Left hindlimb (tissue), 1 donor: ENCODE results near the gene TOLLIP.
"Not testable (repeated sequence)": the region's sequence is repeated elsewhere in the genome, so short reads cannot be mapped to it uniquely, and the experiment has no call there.

Experiments used
- DNase-seq: peaks from one replicate; pipeline ENCODE4 v3.0.0-alpha.2; 2018

TOLLIP gene

DNA sequence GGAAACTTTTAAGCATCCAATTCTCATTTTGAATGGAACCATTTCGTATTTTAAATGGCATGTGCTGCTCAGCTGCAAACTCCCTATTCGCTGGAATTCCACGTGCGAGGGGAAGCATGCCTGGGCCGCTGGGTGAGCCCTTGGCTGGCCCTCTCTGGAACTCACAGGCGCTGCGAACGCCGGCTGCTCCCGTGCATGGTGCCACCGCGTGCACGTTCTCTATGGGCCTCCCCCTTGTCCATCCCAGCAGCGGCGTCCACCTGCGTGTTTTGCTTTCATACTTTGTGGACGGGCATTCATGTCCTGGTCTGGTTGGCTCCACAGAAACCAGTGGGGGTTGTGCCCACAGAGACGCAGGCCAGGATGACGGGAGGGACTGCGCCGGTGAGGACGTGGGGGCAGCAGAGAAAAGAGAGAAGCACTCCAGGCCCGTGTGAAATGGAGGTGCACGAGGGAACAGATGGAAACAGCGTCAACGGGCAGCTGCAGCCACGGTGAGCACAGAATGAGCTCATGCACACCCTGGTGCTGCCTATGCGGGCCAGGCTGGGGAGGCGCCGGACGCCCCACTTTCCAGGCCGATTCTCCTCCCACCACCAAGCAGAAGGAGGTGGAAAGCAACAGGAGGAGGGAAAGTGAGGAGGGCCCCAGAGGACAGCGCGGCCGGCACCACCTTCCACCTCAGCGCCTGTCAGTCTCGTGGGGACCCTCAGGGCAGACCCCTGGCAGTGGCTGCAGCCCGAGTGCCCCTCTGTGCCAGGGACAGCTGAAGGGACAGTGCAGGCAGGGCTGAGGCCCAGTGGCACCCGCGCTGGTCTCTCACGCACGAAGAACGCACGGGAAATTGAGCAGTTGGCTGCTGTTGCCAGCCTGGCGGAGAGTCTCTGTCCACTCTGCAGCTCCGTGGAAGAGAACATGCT lies 29.1 kb downstream of the TOLLIP start:
- DNase-seq: no peak

DNA sequence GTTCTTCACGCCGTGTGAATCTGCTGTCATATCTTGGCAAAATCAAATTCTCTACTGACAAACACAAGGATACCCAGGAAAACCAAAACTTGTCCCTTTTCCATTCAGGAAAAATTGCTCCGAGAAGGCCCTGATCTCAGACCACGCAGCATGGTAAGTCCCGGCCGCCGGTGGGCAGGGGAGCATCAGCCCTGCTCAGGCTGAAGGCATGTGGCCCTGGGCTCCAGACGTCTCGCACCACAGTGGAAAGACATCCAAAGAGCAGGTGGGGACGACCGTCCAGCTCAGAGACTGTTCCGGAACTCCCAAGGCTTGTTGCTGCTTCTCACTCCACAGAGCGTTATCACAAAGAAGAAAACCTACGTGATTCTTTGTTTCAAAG lies 29.8 kb downstream of the TOLLIP start:
- DNase-seq: no peak

DNA sequence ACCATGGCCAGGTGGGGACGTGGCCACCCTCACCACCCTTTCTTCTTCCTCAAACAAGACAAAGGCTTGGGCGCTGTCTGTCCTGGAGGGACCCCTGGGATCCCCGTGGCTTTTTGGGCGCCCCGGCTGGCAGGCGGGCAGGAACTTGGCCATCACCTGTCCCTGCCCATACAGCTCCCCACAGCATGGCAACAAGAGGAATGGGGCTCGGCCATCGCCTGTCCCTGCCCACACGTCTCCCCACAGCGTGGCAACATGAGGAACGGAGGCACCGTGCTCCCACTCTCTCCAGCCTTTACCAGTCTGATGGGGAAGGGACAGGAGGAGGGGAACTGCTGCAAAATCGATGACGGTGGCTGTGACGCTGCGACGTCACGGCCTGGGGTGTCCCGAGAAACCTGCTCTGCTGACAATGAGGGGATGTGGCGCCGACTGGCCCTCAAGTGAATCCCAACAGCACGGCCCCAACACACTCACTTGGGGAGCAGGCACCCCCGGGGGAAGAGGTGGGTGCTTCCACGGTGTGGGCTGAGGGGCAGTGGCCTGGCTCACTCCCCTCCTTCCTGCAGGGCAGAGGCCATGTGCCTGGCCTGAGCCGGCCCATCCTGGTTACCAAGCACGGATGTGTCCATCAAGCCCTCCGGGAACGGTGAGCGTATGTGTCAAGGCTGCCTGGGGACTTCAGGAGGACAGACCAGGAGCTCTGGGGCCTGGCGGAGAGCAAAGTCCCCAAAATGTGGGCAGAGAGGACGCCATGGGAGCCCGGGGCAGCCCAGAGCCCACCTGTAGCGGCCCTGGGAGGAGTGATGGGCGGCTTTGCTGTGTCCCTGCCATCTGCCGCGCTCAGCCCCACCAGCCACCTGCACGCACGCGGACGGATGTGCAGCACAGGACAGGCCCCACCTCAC lies 30.4 kb downstream of the TOLLIP start:
- DNase-seq: no peak

DNA sequence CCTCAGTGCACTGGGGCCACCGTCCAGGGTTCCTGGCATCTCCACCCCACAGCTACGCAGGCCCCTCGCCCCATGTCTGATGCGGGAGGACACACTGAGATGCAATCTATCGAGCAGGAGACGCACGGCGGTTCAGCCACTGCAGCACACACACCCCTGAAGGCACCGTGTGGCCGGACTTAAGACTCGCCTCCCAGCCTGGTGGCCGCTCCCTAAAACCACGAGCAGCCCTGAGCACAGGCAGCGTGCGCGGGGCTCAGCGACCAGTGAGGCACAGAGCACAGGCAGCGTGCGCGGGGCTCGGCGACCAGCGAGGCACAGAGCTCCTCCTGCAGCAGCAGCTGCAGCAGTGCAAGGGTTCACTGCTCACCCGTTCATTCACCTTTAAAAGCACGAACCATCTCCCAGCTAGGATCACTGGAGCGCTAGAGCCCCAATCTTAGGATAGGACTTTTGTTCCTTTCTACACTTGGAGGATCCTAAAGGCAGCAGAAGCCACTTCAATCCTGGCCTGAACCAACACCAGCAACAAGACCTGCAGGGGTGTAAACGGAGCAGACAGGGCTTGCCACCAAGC lies 31.4 kb downstream of the TOLLIP start:
- no peak for DNase-seq

DNA sequence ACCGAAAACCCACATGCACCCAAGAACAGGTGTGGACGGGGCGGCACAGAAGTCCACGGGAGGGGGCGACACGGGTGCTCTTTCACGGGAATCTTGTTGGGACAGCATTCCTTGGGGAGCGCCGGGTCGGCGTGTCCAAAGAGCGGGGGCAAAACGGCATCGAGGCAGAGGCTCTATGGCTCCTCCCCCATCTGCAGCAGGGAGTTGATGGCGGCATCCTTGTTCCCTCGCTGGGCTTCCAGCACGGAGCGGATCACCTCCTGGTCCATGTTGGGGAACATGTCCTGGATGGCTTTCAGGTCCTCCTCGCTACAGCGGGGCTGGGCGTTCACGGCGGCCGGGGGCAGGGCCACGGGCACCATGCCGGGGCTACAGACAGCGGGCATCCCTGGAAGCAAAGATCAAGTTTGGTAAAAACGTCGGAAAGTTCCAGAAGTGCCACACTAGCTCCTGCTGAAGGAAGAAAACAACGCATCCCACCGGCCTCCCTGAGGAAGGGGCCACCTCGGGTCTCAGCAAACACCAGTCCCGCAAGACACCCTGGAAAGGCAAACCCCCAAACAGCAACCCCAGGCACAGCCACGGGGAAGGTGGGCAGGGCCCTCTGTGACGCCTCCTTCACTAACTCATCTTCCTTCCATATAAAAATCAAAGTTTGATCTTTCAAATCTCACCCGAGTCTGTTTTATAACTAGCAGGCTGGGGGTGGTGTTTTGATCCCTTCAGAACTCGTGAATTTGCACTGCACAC lies 32.4 kb downstream of the TOLLIP start:
- no peak for DNase-seq

DNA sequence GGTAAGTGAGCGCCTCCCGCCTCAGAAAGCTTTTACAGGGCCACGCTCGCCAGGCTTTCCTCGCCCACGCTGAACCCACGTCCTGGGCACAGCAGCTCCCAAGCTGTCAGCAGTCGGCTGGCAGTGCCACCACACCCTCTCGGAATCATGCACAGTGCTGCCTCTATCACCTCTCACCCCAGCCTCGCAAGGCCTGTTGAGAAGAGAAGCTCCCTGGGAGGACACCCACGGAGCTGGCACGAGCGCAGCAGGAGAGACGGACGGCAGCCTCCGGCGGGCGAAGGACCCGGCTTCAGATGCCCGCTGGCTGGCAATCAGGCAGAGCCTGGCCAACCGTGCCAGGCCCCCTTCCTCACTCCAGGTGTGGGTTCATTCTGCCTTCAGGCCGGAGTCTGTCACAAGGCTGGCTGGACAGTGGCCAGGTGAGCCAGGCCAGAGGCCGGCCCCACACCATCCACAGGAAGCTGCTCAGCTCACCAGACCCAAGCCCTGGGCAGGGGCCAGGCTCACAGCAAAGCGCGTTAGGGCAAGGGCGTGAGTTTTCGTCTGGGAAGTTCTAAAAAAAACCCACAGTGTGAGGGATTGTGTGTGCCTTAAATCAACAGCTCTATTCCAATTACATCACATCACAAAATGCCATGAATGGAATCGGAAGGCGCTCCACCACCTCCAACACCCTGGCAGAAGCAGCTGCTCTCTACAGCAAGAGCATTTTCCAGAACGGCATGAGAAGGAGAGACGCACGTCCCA lies 33.2 kb downstream of the TOLLIP start:
- DNase-seq: peak; percentile 68

DNA sequence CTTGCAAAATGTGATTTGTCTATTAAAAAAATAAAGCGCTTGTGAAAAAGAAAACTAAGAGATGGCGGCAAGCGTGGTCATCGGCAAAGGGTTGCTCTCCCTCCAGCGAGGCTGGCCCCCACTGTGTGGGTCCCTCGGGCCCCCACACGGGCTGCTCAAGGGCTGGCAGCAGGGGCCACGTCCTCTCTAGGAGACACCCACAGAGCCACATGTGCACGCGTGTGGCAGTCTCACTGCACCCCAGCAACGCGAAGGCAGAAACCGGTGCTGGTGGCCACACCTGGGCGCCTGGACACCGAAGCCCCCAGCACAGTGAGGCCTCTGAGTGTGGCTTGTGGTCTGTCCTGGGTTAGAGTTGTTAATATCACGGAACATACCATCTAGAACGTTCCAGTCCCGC lies 34.4 kb downstream of the TOLLIP start:
- no peak for DNase-seq

DNA sequence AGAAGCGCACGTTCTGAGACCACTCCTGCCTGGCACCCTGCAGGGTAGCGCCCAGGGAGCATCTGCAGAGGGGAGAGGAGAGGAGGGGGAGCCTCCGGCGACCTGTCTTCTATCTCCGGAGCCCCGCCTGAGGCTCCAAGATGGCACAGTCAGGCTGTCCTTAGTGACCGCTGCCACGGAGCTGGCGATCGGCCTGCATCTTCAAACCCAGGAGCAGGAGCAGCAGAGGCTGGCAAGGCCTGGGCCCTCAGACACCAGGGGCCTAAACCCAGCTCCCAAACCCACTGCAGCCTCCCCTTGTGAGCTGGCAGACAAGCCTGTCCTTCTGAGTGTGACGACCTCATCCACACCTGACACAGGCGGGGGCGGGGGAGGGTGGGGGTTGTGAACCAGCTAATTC lies 34.9 kb downstream of the TOLLIP start:
- DNase-seq: no peak

DNA sequence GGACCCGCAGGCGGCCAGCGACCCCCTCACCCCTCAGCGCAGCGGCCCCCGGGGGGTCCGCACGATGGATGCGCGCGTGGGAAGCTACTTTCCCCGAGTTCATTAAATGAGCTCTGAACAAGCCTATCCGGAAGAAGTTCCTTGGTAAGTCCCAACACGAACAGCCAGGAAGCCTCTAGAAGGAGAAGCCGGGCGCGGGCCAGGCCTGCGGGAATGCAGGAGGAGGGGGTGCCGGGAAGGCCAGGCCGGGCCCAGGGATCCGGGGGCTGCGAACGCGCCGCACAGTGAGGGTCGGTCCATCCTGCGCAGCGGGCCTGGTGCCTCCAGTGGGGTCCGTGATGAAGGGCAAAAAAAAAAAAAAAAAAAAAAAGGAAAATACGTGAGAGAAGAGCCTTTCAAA lies 36.9 kb downstream of the TOLLIP start:
- DNase-seq: no peak

DNA sequence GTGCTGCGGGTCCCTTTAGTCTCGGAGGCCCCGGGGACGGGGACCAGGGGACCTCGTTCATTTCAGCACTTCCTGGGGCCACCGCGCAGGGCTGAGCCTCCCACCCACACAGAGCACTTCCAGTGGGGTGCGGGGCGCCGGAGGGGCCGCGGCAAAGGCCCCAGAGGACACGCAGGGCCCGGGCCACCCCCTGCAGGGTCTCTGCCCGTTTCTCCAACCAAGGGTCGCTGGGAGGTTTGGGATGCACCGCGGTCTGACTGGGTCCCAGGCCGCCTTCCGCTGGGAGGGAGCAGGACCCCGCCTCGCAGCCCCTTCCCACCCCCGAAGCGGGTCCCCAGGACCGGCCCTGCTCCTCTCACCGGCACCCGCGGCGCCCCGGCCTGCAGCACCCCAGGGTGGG lies 37.5 kb downstream of the TOLLIP start:
- no peak for DNase-seq

DNA sequence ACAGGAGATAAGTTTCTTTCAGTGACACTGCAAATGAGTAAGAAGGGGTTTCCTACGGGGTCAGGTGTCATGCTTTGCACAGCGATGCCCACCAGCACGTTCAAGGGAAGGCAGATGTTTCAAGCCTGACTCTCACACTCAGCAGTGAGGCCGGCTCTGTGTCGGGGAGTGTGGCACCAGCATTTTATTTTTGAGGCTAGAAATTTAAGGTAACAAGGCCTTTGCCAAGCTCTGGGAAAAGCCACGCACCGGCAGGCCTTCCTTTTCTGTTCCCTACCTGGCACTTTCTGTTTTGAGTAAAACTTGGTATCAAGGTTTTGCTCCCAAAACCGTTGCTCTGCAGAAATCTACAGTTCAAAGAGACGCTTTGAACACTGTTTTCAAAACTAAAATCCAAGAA lies 38.0 kb downstream of the TOLLIP start:
- DNase-seq: no peak

DNA sequence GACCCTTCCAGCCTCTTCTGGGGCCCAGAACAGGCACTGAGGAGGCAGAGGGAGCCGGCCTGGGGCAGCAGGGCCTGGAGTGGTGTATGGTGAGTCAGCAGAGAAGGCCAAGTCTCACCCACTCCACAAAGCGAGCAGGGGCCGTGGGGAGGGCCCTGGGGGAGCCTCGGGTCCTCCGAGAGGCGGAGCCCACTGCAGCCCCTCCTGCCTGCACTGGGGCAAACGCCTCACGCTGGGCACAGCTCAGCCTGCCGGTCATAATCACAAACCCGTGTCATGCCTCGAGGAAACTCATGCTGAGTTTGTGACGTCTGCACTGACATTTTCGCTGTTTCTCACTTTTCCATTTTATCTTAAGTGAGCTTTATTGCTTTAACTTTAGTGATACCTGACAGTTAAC lies 38.4 kb downstream of the TOLLIP start:
- DNase-seq: no peak

DNA sequence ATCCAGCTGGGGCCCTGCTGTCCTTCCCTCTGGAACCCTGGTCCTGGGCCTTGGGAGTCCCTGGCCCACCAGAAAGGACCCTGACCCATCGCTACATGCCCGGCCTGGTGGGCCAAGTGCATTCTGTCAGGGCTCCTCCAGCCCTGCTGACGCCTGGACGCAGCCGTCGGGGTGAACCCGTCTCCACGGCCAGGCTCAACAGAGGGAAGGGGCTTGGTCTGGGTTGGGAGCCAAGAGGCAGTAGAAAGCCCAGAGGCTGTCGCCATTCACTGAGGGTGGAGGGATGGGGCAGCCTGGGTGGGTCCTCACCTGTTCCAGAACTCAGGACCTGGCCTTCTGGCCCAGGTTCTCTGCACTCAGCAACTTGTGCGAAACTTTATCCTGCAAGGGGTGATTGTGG lies 39.0 kb downstream of the TOLLIP start:
- DNase-seq: no peak

DNA sequence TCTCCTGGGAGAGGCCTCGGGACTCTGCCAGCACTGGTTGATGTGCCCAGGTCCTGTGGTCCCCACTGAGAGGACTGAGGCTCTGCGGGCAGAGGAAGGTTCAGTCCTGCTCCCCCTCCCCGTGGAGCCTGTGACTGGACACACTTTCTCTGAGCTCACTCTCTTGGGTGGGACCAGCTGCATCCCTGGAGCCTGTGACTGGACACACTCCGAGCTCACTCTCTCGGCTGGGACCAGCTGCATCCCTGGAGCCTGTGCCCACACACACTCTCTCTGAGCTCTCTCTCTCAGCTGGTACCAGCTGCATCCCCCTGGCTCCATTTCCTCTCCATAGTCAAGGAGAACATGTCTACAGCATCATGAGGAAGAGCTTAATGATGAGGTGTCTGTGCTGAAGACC lies 39.5 kb downstream of the TOLLIP start:
- DNase-seq: no peak

DNA sequence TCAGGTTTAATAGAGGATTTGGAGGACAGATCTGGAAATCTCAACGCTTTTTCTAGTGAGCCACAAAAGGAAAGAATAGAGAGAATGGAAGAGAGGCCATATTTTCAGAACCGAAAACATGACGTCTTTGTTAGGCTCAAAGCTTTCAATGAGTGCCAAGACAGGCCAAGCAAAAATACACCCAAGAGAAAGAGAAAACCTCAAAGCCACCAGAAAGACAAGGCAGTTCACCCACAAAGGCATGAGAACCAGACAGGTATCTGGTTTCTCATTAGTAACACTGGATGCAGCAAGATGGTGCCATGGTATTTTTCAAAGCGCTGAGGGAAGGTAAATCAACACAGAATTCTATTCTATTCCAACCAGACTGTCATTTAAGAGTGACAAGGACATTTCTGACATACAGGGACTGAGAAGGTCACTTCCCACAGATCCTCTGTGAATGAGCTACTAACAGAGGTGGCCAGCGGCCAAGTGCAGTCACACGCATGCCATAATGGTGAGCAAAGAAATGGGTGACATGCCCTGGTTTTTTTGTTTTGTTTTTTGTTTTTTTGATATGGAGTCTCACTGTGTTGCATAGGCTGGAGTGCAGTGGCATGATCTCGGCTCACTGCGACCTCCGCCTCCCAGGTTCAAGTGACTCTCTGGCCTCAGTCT lies 41.9 kb downstream of the TOLLIP start:
- no peak for DNase-seq

DNA sequence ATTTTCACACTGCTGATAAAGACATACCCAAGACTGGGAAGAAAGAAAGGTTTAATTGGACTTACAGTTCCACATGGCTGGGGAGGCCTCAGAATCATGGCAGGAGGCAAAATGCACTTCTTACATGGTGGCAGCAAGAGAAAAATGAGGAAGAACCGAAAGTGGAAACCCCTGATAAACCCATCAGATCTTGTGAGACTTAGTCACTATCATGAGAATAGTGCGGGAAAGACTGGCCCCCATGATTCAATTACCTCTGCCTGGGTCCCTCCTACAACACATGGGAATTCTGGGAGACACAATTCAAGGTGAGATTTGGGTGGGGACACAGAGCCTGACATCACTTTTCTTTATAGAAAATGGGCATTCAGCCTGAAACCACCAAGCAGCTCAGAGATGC lies 42.5 kb downstream of the TOLLIP start:
- DNase-seq: not testable (repeated sequence)

DNA sequence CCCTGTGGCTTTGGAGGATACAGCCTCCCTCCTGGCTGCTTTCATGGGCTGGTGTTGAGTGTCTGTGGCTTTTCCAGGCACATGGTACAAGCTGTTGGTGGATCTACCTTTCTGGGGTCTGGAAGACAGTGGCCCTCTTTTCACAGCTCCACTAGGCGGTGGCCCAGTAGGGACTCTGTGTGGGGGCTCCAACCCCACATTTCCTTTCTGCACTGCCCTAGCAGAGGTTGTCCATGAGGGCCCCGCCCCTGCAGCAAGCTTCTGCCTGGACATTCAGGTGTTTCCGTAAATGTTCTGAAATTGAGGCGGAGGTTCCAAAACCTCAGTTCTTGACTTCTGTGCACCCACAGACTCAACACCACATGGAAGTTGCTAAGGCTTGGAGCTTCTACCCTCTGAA lies 44.0 kb downstream of the TOLLIP start:
- not testable (repeated sequence) for DNase-seq

DNA sequence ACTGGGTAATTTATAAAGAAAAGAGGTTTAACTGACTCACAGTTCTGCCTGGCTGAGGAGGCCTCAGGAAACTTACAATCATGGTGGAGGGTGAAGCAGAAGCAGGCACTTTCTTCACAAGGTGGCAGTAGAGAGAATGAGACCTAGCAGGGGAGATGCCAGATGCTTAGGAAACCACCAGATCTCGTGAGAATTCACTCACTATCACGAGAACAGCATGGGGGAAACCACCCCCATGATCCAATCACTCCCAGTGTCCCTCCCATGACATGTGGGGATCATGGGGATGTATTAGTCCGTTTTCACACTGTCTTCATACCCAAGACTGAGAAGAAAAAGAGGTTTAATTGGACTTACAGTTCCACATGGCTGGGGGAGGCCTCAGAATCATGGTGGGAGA lies 45.0 kb downstream of the TOLLIP start:
- not testable (repeated sequence) for DNase-seq

DNA sequence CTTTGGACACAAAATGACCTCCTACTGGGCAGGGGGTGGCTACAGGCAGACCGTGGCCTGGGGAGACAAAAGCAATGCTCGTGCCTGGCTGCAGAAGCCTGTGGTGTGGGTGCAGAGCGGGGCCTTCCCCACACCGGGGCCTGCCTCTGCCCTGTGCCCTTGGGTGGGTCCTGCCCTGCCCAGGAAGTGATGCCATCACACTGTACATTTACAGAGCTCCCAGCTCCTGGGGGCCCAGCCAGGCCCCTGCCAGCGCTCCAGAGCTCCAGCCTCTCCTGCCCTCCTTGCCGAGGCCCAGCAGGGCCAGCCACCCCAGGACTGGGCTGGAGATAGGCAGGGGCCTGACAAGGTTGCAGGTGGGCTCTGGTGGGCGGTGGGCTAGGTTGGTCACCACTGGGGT lies 46.4 kb downstream of the TOLLIP start:
- DNase-seq: no peak

DNA sequence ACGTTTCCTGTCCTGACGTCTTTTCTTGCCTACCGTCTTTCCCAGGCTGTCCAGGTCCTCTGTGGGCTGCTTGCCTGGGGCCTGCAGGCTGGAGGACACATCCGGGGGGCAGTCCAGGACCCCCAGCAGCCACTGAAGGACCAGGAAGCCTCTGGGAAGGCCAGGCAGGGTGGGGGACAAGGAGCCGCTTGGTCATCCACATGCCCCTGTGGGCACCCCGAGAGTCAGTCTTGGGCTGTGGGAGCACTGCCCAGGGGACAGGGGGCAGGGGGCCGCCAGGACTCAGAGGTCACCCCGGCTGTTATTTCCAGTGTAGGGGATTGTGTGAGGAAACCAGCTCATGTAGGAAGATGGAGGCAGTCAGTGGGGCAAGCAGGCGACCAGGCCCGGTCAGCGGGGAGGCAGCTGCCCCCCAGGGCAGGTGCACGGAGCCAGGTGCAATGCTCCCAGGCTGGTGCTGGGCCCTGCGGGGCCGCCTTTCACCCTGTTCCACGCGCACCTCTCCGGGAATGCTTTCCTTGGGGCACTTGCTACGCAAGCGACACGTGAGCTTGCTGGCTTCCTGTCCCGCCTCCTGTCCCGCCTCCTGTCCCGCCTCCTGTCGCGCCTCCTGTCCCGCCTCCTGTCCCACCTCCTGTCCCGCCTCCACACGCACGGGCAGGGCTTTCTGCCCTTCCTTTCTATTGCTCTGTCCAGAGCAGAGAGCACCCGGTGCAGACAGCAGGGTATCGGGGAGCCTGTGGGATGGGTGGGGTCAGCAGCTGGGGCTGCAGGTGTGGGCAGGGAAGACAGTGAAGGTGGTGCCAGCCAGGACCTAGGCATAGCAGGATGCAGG lies 47.0 kb downstream of the TOLLIP start:
- peak; percentile 92 for DNase-seq
